ENCODE measurements around the gene DEGS1. TPM values are rescaled to one million over a fixed set of nuclear protein-coding genes. Genes with fewer than 3 reads are reported as not detected.

The DEGS1 gene
- total and polyA plus RNA-seq, 9 donors = 35.7 to 113 (median 47.3) TPM

GRCh38 chr1:224198572-224198971, 15.5 kb downstream of the DEGS1 start:
- DNase-seq = no peak
- Histone ChIP-seq H3K36me3 (no peaks in the 10 kb centered on the region), H3K27ac (no peak overlapping the region), H3K4me3 (no peak overlapping the region), H3K9me3 (no peaks in the 10 kb centered on the region), H3K27me3 (no peaks in the 10 kb centered on the region), H3K4me1 (ENCODE audit: insufficient read depth) (no peaks in the 10 kb centered on the region)
- intact Hi-C loops (cut with DNase I) = no loop called here
- WGBS, 3 donors = 89 to 94% (median 90%) methylated on average over 4 of the region's 4 CpGs
- TF ChIP-seq POLR2A (IDR thresholded peaks at IDR 0.05) (no peak), EP300 (IDR thresholded peaks at IDR 0.05) (no peak)
- TF ChIP-seq, protein P1, sequence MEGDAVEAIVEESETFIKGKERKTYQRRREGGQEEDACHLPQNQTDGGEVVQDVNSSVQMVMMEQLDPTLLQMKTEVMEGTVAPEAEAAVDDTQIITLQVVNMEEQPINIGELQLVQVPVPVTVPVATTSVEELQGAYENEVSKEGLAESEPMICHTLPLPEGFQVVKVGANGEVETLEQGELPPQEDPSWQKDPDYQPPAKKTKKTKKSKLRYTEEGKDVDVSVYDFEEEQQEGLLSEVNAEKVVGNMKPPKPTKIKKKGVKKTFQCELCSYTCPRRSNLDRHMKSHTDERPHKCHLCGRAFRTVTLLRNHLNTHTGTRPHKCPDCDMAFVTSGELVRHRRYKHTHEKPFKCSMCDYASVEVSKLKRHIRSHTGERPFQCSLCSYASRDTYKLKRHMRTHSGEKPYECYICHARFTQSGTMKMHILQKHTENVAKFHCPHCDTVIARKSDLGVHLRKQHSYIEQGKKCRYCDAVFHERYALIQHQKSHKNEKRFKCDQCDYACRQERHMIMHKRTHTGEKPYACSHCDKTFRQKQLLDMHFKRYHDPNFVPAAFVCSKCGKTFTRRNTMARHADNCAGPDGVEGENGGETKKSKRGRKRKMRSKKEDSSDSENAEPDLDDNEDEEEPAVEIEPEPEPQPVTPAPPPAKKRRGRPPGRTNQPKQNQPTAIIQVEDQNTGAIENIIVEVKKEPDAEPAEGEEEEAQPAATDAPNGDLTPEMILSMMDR (IDR thresholded peaks at IDR 0.05) = no peak

GRCh38 chr1:224199679-224200078, 16.6 kb downstream of the DEGS1 start:
- peaks cover under 1% of the 10 kb centered on the region for H3K4me1 ChIP-seq (ENCODE audit: insufficient read depth)
- H3K27me3 ChIP-seq = no peaks in the 10 kb centered on the region
- H3K36me3 ChIP-seq = no peaks in the 10 kb centered on the region
- TF ChIP-seq EP300 (IDR thresholded peaks at IDR 0.05) (no peak), POLR2A (IDR thresholded peaks at IDR 0.05) (no peak)
- TF ChIP-seq, protein P1 (IDR thresholded peaks at IDR 0.05) = no peak
- no peaks in the 10 kb centered on the region for H3K9me3 ChIP-seq
- 66 to 80% (median 75%) methylated on average over 2 of the region's 2 CpGs for WGBS, 3 donors
- H3K4me3 ChIP-seq = no peak overlapping the region
- intact Hi-C loops (cut with DNase I) = no loop called here
- no peak for DNase-seq
- H3K27ac ChIP-seq = no peak overlapping the region

DNA sequence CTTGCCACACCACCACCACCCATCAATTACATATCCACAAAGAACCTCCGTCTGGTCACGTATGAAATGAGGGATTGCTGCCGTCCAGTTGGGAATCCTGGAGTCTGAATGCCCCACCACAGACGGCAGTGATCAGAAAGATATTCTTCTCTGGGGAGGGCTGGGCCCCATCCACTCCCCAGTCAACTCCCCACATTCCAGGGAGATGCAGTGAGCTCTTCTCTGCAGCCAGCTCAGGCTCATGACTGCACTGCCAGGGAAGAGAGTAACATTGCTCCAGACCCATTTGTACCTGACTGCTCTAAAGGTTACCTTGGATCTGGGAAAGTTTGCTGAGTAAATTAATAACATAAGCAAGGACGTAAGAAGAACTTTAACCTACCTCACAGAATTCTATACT, 18.3 kb downstream of the DEGS1 start:
- Histone ChIP-seq H3K27me3 (no peaks in the 10 kb centered on the region), H3K4me1 (ENCODE audit: insufficient read depth) (peaks cover 4% of the 10 kb centered on the region), H3K36me3 (no peaks in the 10 kb centered on the region), H3K4me3 (no peak overlapping the region), H3K27ac (no peak overlapping the region), H3K9me3 (no peaks in the 10 kb centered on the region)
- TF ChIP-seq, protein P1 (IDR thresholded peaks at IDR 0.05) = no peak
- TF ChIP-seq POLR2A (IDR thresholded peaks at IDR 0.05) = no peak
- no peak for TF ChIP-seq EP300 (IDR thresholded peaks at IDR 0.05)
- intact Hi-C loops (cut with DNase I) = no loop called here
- DNase-seq = no peak
- WGBS, 3 donors = 77 to 85% (median 79%) methylated on average over 5 of the region's 5 CpGs

DNA sequence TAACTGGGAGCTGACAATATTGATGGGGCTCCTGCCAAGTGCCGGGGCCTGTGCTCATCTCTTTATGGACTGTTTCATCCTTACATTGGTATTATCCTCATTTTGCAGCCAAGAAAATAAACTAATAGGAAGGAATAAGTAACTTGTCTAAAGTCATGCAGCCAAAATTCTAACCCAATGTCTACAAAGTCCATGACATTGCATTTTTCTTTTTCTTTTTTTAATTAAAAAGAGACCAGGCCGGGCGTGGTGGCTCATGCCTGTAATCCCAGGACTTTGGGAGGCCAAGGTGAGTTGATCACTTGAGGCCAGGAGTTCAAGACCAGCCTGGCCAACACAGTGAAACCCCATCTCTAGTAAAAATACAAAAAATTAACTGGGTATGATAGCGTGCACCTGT, 18.8 kb downstream of the DEGS1 start:
- Histone ChIP-seq H3K9me3 (no peaks in the 10 kb centered on the region), H3K27ac (no peak overlapping the region), H3K4me1 (ENCODE audit: insufficient read depth) (peaks cover 4% of the 10 kb centered on the region), H3K27me3 (no peaks in the 10 kb centered on the region), H3K36me3 (no peaks in the 10 kb centered on the region), H3K4me3 (no peak overlapping the region)
- TF ChIP-seq EP300 (IDR thresholded peaks at IDR 0.05) (no peak), POLR2A (IDR thresholded peaks at IDR 0.05) (no peak)
- TF ChIP-seq, protein P1 (IDR thresholded peaks at IDR 0.05) = no peak
- no peak for DNase-seq
- intact Hi-C loops (cut with DNase I) = no loop called here
- 91 to 93% (median 92%) methylated on average over 4 of the region's 4 CpGs for WGBS, 3 donors

Measured in ovary (tissue), 9 donors.